ENCODE results near the gene PLEK2. TPM values are rescaled to one million over a fixed set of nuclear protein-coding genes. Genes with fewer than 3 reads are reported as not detected.
"Not testable (repeated sequence)": the region's sequence is repeated elsewhere in the genome, so short reads cannot be mapped to it uniquely, and the experiment has no call there.

Gene PLEK2
- total and polyA plus RNA-seq, 2 donors (not counting 1 experiment from before 2014, with no cell fraction given): 0.17 to 1.1 TPM

- H2AFZ ChIP-seq (ENCODE audit: low read length): no peak overlapping the region
- no peaks in the 10 kb centered on the region for H3K9me3 ChIP-seq (ENCODE audit: control insufficient read depth, insufficient read depth, low read depth, low read length)
- no peak overlapping the region for H3K27ac ChIP-seq (ENCODE audit: insufficient read depth, low read length)
- no peaks in the 10 kb centered on the region for H3K36me3 ChIP-seq (ENCODE audit: control insufficient read depth, insufficient read depth, low read length)
- H3K4me3 ChIP-seq (replicated peaks in 1 of 4; ENCODE audit: control extremely low read depth in 1 of 4, insufficient read depth in 1 of 4, low read depth in 3 of 4, low read length in 4 of 4): no peak overlapping the region
- no peak overlapping the region for H3K4me2 ChIP-seq (ENCODE audit: extremely low read depth, insufficient read depth, low read length)
- TF ChIP-seq, protein P1, sequence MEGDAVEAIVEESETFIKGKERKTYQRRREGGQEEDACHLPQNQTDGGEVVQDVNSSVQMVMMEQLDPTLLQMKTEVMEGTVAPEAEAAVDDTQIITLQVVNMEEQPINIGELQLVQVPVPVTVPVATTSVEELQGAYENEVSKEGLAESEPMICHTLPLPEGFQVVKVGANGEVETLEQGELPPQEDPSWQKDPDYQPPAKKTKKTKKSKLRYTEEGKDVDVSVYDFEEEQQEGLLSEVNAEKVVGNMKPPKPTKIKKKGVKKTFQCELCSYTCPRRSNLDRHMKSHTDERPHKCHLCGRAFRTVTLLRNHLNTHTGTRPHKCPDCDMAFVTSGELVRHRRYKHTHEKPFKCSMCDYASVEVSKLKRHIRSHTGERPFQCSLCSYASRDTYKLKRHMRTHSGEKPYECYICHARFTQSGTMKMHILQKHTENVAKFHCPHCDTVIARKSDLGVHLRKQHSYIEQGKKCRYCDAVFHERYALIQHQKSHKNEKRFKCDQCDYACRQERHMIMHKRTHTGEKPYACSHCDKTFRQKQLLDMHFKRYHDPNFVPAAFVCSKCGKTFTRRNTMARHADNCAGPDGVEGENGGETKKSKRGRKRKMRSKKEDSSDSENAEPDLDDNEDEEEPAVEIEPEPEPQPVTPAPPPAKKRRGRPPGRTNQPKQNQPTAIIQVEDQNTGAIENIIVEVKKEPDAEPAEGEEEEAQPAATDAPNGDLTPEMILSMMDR (conservative IDR thresholded peaks at IDR 0.05 in 1 of 2, IDR thresholded peaks at IDR 0.05 in 1 of 2; ENCODE audit: low read depth in 1 of 2, low read length in 2 of 2): no peak
- TF ChIP-seq EZH2 (IDR thresholded peaks at IDR 0.05; ENCODE audit: low read length, missing control alignments): no peak
- no peak for DNase-seq (ENCODE audit: low read depth in 2 of 2)
- no peak overlapping the region for H3K9ac ChIP-seq (ENCODE audit: insufficient read depth, low read length)
- H3K4me1 ChIP-seq (ENCODE audit: control insufficient read depth, extremely low read depth, insufficient read depth, low read length): peaks cover 3% of the 10 kb centered on the region
- no peaks in the 10 kb centered on the region for H3K79me2 ChIP-seq (ENCODE audit: control insufficient read depth, insufficient read depth, low read length)
- H3K27me3 ChIP-seq (ENCODE audit: control insufficient read depth, insufficient read depth, low read length): no peaks in the 10 kb centered on the region
- no peaks in the 10 kb centered on the region for H4K20me1 ChIP-seq (ENCODE audit: control insufficient read depth, extremely low read depth, insufficient read depth, low read length)
Measured at GRCh38 chr14:67409461-67409860, 2.5 kb downstream of the PLEK2 start.

- not testable (repeated sequence) for DNase-seq (ENCODE audit: low read depth in 2 of 2); H3K4me2 ChIP-seq (ENCODE audit: extremely low read depth, insufficient read depth, low read length); H3K4me1 ChIP-seq (ENCODE audit: control insufficient read depth, extremely low read depth, insufficient read depth, low read length); H3K27me3 ChIP-seq (ENCODE audit: control insufficient read depth, insufficient read depth, low read length); H3K27ac ChIP-seq (ENCODE audit: insufficient read depth, low read length); H4K20me1 ChIP-seq (ENCODE audit: control insufficient read depth, extremely low read depth, insufficient read depth, low read length); H3K4me3 ChIP-seq (replicated peaks in 1 of 4; ENCODE audit: control extremely low read depth in 1 of 4, insufficient read depth in 1 of 4, low read depth in 3 of 4, low read length in 4 of 4); H3K79me2 ChIP-seq (ENCODE audit: control insufficient read depth, insufficient read depth, low read length); H3K36me3 ChIP-seq (ENCODE audit: control insufficient read depth, insufficient read depth, low read length); H3K9me3 ChIP-seq (ENCODE audit: control insufficient read depth, insufficient read depth, low read depth, low read length); H2AFZ ChIP-seq (ENCODE audit: low read length); H3K9ac ChIP-seq (ENCODE audit: insufficient read depth, low read length)
Measured at GRCh38 chr14:67408122-67408801, 3.7 kb downstream of the PLEK2 start.

DNA sequence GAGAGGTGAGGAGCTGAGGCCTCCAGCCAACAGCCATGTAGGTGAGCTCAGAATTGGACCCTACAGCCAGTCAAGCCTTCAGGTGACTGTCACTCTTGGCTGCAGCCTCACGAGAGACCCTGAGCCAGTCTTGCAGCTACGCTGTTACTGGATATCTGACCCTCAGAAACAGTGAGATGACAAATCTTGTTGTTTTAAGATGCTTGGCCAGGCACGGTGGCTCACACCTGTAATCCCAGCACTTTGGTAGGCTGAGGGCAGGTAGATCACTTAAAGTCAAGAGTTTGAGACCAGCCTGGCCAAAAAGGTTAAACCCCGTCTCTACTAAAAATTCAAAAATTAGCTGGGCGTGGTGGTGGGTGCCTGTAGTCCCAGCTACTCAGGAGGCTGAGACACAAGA is 6.2 kb downstream of the PLEK2 start:
- Histone ChIP-seq H2AFZ (ENCODE audit: low read length) (no peak overlapping the region), H3K4me3 (replicated peaks in 1 of 4; ENCODE audit: control extremely low read depth in 1 of 4, insufficient read depth in 1 of 4, low read depth in 3 of 4, low read length in 4 of 4) (no peak overlapping the region), H3K27ac (ENCODE audit: insufficient read depth, low read length) (no peak overlapping the region), H3K4me1 (ENCODE audit: control insufficient read depth, extremely low read depth, insufficient read depth, low read length) (no peaks in the 10 kb centered on the region), H4K20me1 (ENCODE audit: control insufficient read depth, extremely low read depth, insufficient read depth, low read length) (no peaks in the 10 kb centered on the region), H3K9ac (ENCODE audit: insufficient read depth, low read length) (no peak overlapping the region), H3K36me3 (ENCODE audit: control insufficient read depth, insufficient read depth, low read length) (no peaks in the 10 kb centered on the region), H3K79me2 (ENCODE audit: control insufficient read depth, insufficient read depth, low read length) (no peaks in the 10 kb centered on the region), H3K9me3 (ENCODE audit: control insufficient read depth, insufficient read depth, low read depth, low read length) (no peaks in the 10 kb centered on the region), H3K4me2 (ENCODE audit: extremely low read depth, insufficient read depth, low read length) (no peak overlapping the region), H3K27me3 (ENCODE audit: control insufficient read depth, insufficient read depth, low read length) (no peaks in the 10 kb centered on the region)
- TF ChIP-seq, protein P1 (conservative IDR thresholded peaks at IDR 0.05 in 1 of 2, IDR thresholded peaks at IDR 0.05 in 1 of 2; ENCODE audit: low read depth in 1 of 2, low read length in 2 of 2): no peak
- TF ChIP-seq EZH2 (IDR thresholded peaks at IDR 0.05; ENCODE audit: low read length, missing control alignments): no peak
- no peak for DNase-seq (ENCODE audit: low read depth in 2 of 2)

Data from fibroblast of lung (primary cell).